HepG2 (cell line): Measurements from ENCODE around the gene KLHL17. TPM values are rescaled to one million over a fixed set of nuclear protein-coding genes. Genes with fewer than 3 reads are reported as not detected.

ENCODE experiments used
- AHDC1 ChIP-seq: sonication (generic); formaldehyde crosslinking; IDR thresholded peaks from 2 replicates; pipeline ENCODE4 v1.5.1; 2020; ENCODE audit warnings: mild to moderate bottlenecking, missing genetic modification reagents, borderline replicate concordance
- DDIT3 ChIP-seq: sonication (generic); formaldehyde crosslinking; IDR thresholded peaks from 2 replicates; pipeline ENCODE4 v1.4.0; 2020; ENCODE audit warnings: mild to moderate bottlenecking, missing genetic modification reagents
- DMAP1 ChIP-seq: IDR thresholded peaks from 2 replicates; pipeline ENCODE4 v1.6.1; 2016
- ETV5 ChIP-seq: IDR thresholded peaks from 2 replicates; pipeline ENCODE4 v1.6.1; 2018; ENCODE audit warnings: missing biosample characterization, missing genetic modification reagents, inconsistent platforms, borderline replicate concordance
- GMEB1 ChIP-seq: sonication (generic); formaldehyde crosslinking; IDR thresholded peaks from 2 replicates; pipeline ENCODE4 v1.5.1; 2020; ENCODE audit warnings: missing genetic modification reagents, mild to moderate bottlenecking, borderline replicate concordance
- HOXA3 ChIP-seq: sonication (generic); formaldehyde crosslinking; IDR thresholded peaks from 2 replicates; pipeline ENCODE4 v1.5.0; 2020; ENCODE audit warnings: missing genetic modification reagents
- KDM1A ChIP-seq: IDR thresholded peaks from 2 replicates; pipeline ENCODE4 v1.6.1; 2016; ENCODE audit warnings: missing compliant biosample characterization
- KDM4B ChIP-seq: sonication (generic); formaldehyde crosslinking; IDR thresholded peaks from 2 replicates; pipeline ENCODE4 v1.4.0; 2020; ENCODE audit warnings: missing genetic modification reagents
- MED1 ChIP-seq: sonication (generic); formaldehyde crosslinking; IDR thresholded peaks from 2 replicates; pipeline ENCODE4 v1.4.0; 2020; ENCODE audit warnings: missing genetic modification reagents
- RARG ChIP-seq: sonication (generic); formaldehyde crosslinking; IDR thresholded peaks from 2 replicates; pipeline ENCODE4 v1.4.0; 2020; ENCODE audit warnings: low read depth, mild to moderate bottlenecking, missing genetic modification reagents
- RORA ChIP-seq: sonication (generic); formaldehyde crosslinking; IDR thresholded peaks from 2 replicates; pipeline ENCODE4 v1.5.0; 2020; ENCODE audit warnings: mild to moderate bottlenecking, missing genetic modification reagents, moderate library complexity
- TOE1 ChIP-seq: sonication (generic); formaldehyde crosslinking; IDR thresholded peaks from 2 replicates; pipeline ENCODE4 v1.4.0; 2020; ENCODE audit warnings: mild to moderate bottlenecking, missing genetic modification reagents
- WIZ ChIP-seq: sonication (generic); formaldehyde crosslinking; IDR thresholded peaks from 2 replicates; pipeline ENCODE4 v1.5.1; 2020; ENCODE audit warnings: mild to moderate bottlenecking, missing genetic modification reagents
- ZFP36L2 ChIP-seq: sonication (generic); formaldehyde crosslinking; IDR thresholded peaks from 2 replicates; pipeline ENCODE4 v1.4.0; 2020; ENCODE audit warnings: missing genetic modification reagents
- ZNF142 ChIP-seq: sonication (generic); formaldehyde crosslinking; IDR thresholded peaks from 2 replicates; pipeline ENCODE4 v1.4.0; 2020; ENCODE audit warnings: missing genetic modification reagents
- ZNF550 ChIP-seq: sonication (generic); formaldehyde crosslinking; IDR thresholded peaks from 2 replicates; pipeline ENCODE4 v1.4.0; 2020; ENCODE audit warnings: mild to moderate bottlenecking, missing genetic modification reagents, borderline replicate concordance
- ZNF557 ChIP-seq: sonication (generic); formaldehyde crosslinking; IDR thresholded peaks from 2 replicates; pipeline ENCODE4 v1.4.0; 2020; ENCODE audit warnings: missing genetic modification reagents
- ZNF841 ChIP-seq: sonication (generic); formaldehyde crosslinking; IDR thresholded peaks from 2 replicates; pipeline ENCODE4 v1.8.1; 2023; ENCODE audit warnings: missing genetic modification reagents, borderline replicate concordance
- polyA plus RNA-seq, 8 experiments: library from polyadenylated mRNA; depleted of rRNA in 3 of 8; stranded (reverse) in 7 of 8; unstranded in 1 of 8; fragments of >200 nt; fragmentation: Illumina TruSeq in 4 of 8; extraction: Trizol in 4 of 8; gene quantifications; 2 replicates each; pipeline versions ENCODE4 v1.2.1 to v1.2.3, GENCODE V29; 2011 to 2016; ENCODE audit warnings: low read depth in 4 of 8, missing spikeins in 1 of 8, mixed read lengths in 1 of 8; ENCODE audit not compliant: insufficient read depth in 1 of 8
- total RNA-seq, 5 experiments: library from RNA; depleted of rRNA; stranded (reverse); fragments of >200 nt; fragmentation: Illumina TruSeq; extraction: Trizol; gene quantifications; 2 replicates each; pipeline ENCODE4 v1.2.3, GENCODE V29; 2016; ENCODE audit warnings: low read depth in 1 of 5

The KLHL17 gene
- total and polyA plus RNA-seq, 2 of the 13 experiments (the other 11 are each of a cell fraction or from before 2014, with no cell fraction given) = 9.3 to 24.7 TPM

- no peak for TF ChIP-seq TOE1 (CRISPR knock-in tag)
- 0 out of 2 replicates have a peak, but pooled peaks have one; percentile 2 for TF ChIP-seq ZNF142 (CRISPR knock-in tag)
- TF ChIP-seq MED1 = peak; percentile 8; the same call in 1 of the 2 replicates
- TF ChIP-seq HOXA3 = no peak
- TF ChIP-seq WIZ = no peak
- TF ChIP-seq ZFP36L2 = no peak
- TF ChIP-seq ZNF550 (CRISPR knock-in tag) = no peak
- no peak for TF ChIP-seq DMAP1 (CRISPR knock-in tag)
- TF ChIP-seq AHDC1 = no peak
- TF ChIP-seq GMEB1 = no peak
- TF ChIP-seq ZNF557 = no peak
- TF ChIP-seq ETV5 (CRISPR knock-in tag) = peak; percentile 53; the same call in 1 of the 2 replicates
- TF ChIP-seq RORA (CRISPR knock-in tag) = no peak
- no peak for TF ChIP-seq KDM1A (CRISPR knock-in tag)
- no peak for TF ChIP-seq DDIT3 (CRISPR knock-in tag)
- no peak for TF ChIP-seq ZNF841
- no peak for TF ChIP-seq RARG (CRISPR knock-in tag)
- no peak for TF ChIP-seq KDM4B (CRISPR knock-in tag)
Measured at GRCh38 chr1:966135-966703, 5.8 kb downstream of the KLHL17 start, which contains the start of gene PLEKHN1 (continued).
